Spleen (tissue), 3 donors: ENCODE data around the gene POLR2F.
"Not testable (repeated sequence)": the region's sequence is repeated elsewhere in the genome, so short reads cannot be mapped to it uniquely, and the experiment has no call there.

Source experiments
- POLR2A ChIP-seq, 3 donors: fragments of 450-650 bp; IDR thresholded peaks; one replicate each; pipeline ENCODE4 v1.5.1; 2017; ENCODE audit warnings: antibody characterized with exemption in 3 of 3, mild to moderate bottlenecking in 1 of 3
- POLR2AphosphoS5 ChIP-seq, 3 donors: sonication (generic); formaldehyde crosslinking; IDR thresholded peaks; one replicate each; pipeline ENCODE4 v1.5.1; 2017; ENCODE audit warnings: antibody characterized with exemption in 3 of 3

DNA sequence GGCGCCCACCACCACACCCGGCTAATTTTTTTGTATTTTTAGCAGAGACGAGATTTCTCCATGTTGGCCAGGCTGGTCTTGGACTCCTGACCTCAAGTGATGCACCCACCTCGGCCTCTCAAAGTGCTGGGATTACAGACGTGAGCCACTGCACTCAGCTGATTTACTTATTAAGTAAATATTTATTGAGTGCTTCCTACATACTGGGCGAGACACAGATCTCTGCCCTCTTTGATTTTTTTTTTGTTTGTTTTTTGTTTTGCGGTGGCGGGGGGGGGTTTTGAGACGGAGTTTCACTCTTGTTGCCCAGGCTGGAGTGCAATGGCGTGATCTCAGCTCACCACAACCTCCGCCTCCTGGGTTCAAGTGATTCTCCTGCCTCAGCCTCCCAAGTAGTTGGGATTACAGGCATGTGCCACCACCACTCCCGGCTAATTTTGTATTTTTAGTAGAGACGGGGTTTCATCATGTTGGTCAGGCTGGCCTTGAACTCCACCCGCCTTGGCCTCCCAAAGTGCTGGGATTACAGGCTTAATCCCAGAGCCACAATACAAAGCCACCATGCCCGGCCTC, 2.4 kb downstream of the POLR2F start:
- not testable (repeated sequence) for TF ChIP-seq POLR2A, POLR2AphosphoS5 (IDR thresholded peaks at IDR 0.05)
